ENCODE data around the gene PALLD. TPM values are rescaled to one million over a fixed set of nuclear protein-coding genes. Genes with fewer than 3 reads are reported as not detected.

Gene PALLD
- polyA plus RNA-seq, 1 donor from 2014 or later = 20.5 TPM

- H2AFZ ChIP-seq (ENCODE audit: low read depth, low read length) = no peak overlapping the region
- TF ChIP-seq TAF1 (IDR thresholded peaks at IDR 0.05; ENCODE audit: low read depth) (no peak), RAD21 (conservative IDR thresholded peaks at IDR 0.05) (no peak), EZH2 (IDR thresholded peaks at IDR 0.05; ENCODE audit: borderline replicate concordance, insufficient read depth, low read length, poor library complexity, severe bottlenecking) (no peak), MXI1 (conservative IDR thresholded peaks at IDR 0.05; ENCODE audit: poor library complexity, severe bottlenecking) (no peak), POLR2AphosphoS5 (IDR thresholded peaks at IDR 0.05) (no peak), EP300 (conservative IDR thresholded peaks at IDR 0.05; ENCODE audit: poor library complexity, severe bottlenecking) (no peak)
- H3K27me3 ChIP-seq (ENCODE audit: insufficient read depth, low read depth, low read length) = no peaks in the 10 kb centered on the region
- no peaks in the 10 kb centered on the region for H4K20me1 ChIP-seq (ENCODE audit: insufficient read depth)
- H3K79me2 ChIP-seq (replicated peaks; ENCODE audit: insufficient read depth, low read length) = no peaks in the 10 kb centered on the region
- H3K4me2 ChIP-seq (ENCODE audit: low read length) = no peak overlapping the region
- H3K9me3 ChIP-seq (ENCODE audit: low read length) = no peaks in the 10 kb centered on the region
- no peaks in the 10 kb centered on the region for H3K36me3 ChIP-seq (ENCODE audit: insufficient read depth, low read length)
- H3K4me3 ChIP-seq (ENCODE audit: low read length) = no peak overlapping the region
- H3K9ac ChIP-seq (ENCODE audit: low read length) = no peak overlapping the region
- no peak overlapping the region for H3K27ac ChIP-seq (ENCODE audit: low read length)
- H3F3A ChIP-seq (ENCODE audit: insufficient read depth, low read length, poor library complexity, severe bottlenecking) = no peaks in the 10 kb centered on the region
- H3K9me2 ChIP-seq (ENCODE audit: insufficient read depth, low read length) = no peaks in the 10 kb centered on the region
These were observed 247.2 kb downstream of the PALLD start for GRCh38 chr4:168744021-168744420.

DNA sequence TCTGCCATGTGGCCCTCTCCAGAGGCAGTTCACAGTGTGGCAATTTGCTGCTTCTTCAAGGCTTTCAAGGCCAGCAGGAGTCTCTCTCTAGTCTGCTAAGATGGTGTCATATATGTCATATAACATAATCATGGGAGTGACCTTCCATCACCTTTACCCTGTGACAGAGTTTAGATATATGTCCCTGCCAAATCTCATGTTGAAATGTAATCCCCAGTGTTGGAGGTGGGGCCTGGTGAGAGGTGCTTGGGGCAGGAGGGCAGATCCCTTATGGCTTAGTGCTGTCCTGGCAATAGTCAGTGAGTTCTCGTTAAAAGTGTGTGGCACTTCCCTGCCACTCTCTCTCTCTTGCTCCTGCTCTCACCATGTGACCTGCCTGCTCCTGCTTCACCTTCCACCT, 252.0 kb downstream of the PALLD start:
- Histone ChIP-seq H3K9ac (ENCODE audit: low read length) (no peak overlapping the region), H3F3A (ENCODE audit: insufficient read depth, low read length, poor library complexity, severe bottlenecking) (no peaks in the 10 kb centered on the region), H2AFZ (ENCODE audit: low read depth, low read length) (no peak overlapping the region), H3K4me2 (ENCODE audit: low read length) (no peak overlapping the region), H3K4me3 (ENCODE audit: low read length) (no peak overlapping the region), H3K27ac (ENCODE audit: low read length) (no peak overlapping the region), H3K9me3 (ENCODE audit: low read length) (no peaks in the 10 kb centered on the region), H3K79me2 (replicated peaks; ENCODE audit: insufficient read depth, low read length) (no peaks in the 10 kb centered on the region), H3K9me2 (ENCODE audit: insufficient read depth, low read length) (no peaks in the 10 kb centered on the region), H4K20me1 (ENCODE audit: insufficient read depth) (no peaks in the 10 kb centered on the region), H3K27me3 (ENCODE audit: insufficient read depth, low read depth, low read length) (no peaks in the 10 kb centered on the region), H3K36me3 (ENCODE audit: insufficient read depth, low read length) (no peaks in the 10 kb centered on the region)
- no peak for TF ChIP-seq MXI1 (conservative IDR thresholded peaks at IDR 0.05; ENCODE audit: poor library complexity, severe bottlenecking)
- no peak for TF ChIP-seq EP300 (conservative IDR thresholded peaks at IDR 0.05; ENCODE audit: poor library complexity, severe bottlenecking)
- TF ChIP-seq RAD21 (conservative IDR thresholded peaks at IDR 0.05) = no peak
- no peak for TF ChIP-seq POLR2AphosphoS5 (IDR thresholded peaks at IDR 0.05)
- no peak for TF ChIP-seq SMC3 (conservative IDR thresholded peaks at IDR 0.05; ENCODE audit: poor library complexity)
- no peak for TF ChIP-seq CTCF (IDR thresholded peaks at IDR 0.05; ENCODE audit: poor library complexity, severe bottlenecking)
- TF ChIP-seq, protein P1, sequence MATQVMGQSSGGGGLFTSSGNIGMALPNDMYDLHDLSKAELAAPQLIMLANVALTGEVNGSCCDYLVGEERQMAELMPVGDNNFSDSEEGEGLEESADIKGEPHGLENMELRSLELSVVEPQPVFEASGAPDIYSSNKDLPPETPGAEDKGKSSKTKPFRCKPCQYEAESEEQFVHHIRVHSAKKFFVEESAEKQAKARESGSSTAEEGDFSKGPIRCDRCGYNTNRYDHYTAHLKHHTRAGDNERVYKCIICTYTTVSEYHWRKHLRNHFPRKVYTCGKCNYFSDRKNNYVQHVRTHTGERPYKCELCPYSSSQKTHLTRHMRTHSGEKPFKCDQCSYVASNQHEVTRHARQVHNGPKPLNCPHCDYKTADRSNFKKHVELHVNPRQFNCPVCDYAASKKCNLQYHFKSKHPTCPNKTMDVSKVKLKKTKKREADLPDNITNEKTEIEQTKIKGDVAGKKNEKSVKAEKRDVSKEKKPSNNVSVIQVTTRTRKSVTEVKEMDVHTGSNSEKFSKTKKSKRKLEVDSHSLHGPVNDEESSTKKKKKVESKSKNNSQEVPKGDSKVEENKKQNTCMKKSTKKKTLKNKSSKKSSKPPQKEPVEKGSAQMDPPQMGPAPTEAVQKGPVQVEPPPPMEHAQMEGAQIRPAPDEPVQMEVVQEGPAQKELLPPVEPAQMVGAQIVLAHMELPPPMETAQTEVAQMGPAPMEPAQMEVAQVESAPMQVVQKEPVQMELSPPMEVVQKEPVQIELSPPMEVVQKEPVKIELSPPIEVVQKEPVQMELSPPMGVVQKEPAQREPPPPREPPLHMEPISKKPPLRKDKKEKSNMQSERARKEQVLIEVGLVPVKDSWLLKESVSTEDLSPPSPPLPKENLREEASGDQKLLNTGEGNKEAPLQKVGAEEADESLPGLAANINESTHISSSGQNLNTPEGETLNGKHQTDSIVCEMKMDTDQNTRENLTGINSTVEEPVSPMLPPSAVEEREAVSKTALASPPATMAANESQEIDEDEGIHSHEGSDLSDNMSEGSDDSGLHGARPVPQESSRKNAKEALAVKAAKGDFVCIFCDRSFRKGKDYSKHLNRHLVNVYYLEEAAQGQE (IDR thresholded peaks at IDR 0.05; ENCODE audit: borderline replicate concordance) = no peak
- TF ChIP-seq EZH2 (IDR thresholded peaks at IDR 0.05; ENCODE audit: borderline replicate concordance, insufficient read depth, low read length, poor library complexity, severe bottlenecking) = no peak
- no peak for TF ChIP-seq TAF1 (IDR thresholded peaks at IDR 0.05; ENCODE audit: low read depth)
